Hematopoietic multipotent progenitor cell treated with erythropoietin and hydrocortisone succinate and interleukin-3 and kit ligand, for 15 days (in vitro differentiated cells): ENCODE measurements around the gene GRK7.
A peak's percentile ranks its signal among the peaks of the same experiment; 100 is the strongest.
"Not testable (repeated sequence)": the region's sequence is repeated elsewhere in the genome, so short reads cannot be mapped to it uniquely, and the experiment has no call there.

ENCODE experiments used
- DNase-seq: peaks from one replicate; pipeline ENCODE4 v3.0.0-alpha.2; 2015; ENCODE audit warnings: low spot score

GRK7 gene

GRCh38 chr3:141762552-141762951 is 656 bp upstream of the GRK7 start:
- DNase-seq = not testable (repeated sequence)

- DNase-seq = no peak
These were observed 837 bp downstream of the GRK7 start for GRCh38 chr3:141764045-141764444.

- no peak for DNase-seq
These were observed 1.3 kb downstream of the GRK7 start for GRCh38 chr3:141764465-141764864.

GRCh38 chr3:141764986-141765385 is 1.8 kb downstream of the GRK7 start:
- DNase-seq = no peak

- no peak for DNase-seq
These were observed 3.9 kb downstream of the GRK7 start for GRCh38 chr3:141767066-141767465.

GRCh38 chr3:141769221-141769894 is 6.2 kb downstream of the GRK7 start:
- no peak for DNase-seq

- DNase-seq = no peak
These were observed 10.5 kb downstream of the GRK7 start for GRCh38 chr3:141773676-141774075.

GRCh38 chr3:141776376-141776775 is 13.2 kb downstream of the GRK7 start:
- DNase-seq = no peak

- no peak for DNase-seq
These were observed 13.7 kb downstream of the GRK7 start for GRCh38 chr3:141776885-141777284.

GRCh38 chr3:141777957-141778813 is 15.0 kb downstream of the GRK7 start:
- DNase-seq = no peak

- DNase-seq = no peak
These were observed 16.5 kb downstream of the GRK7 start for GRCh38 chr3:141779667-141780066.

GRCh38 chr3:141782386-141782932 is 19.3 kb downstream of the GRK7 start:
- no peak for DNase-seq

- DNase-seq = no peak
These were observed 20.4 kb downstream of the GRK7 start for GRCh38 chr3:141783632-141784031.

GRCh38 chr3:141784096-141784495 is 20.9 kb downstream of the GRK7 start:
- no peak for DNase-seq

GRCh38 chr3:141784531-141784930 is 21.3 kb downstream of the GRK7 start:
- no peak for DNase-seq

GRCh38 chr3:141788149-141788548 is 24.9 kb downstream of the GRK7 start:
- DNase-seq = no peak

- not testable (repeated sequence) for DNase-seq
These were observed 25.5 kb downstream of the GRK7 start for GRCh38 chr3:141788750-141789149.

- peak; percentile 27 for DNase-seq
These were observed 26.1 kb downstream of the GRK7 start for GRCh38 chr3:141789281-141789680.

GRCh38 chr3:141790171-141790570 is 27.0 kb downstream of the GRK7 start:
- no peak for DNase-seq

GRCh38 chr3:141792495-141792894 is 29.3 kb downstream of the GRK7 start:
- no peak for DNase-seq

GRCh38 chr3:141793476-141794260 is 30.5 kb downstream of the GRK7 start:
- no peak for DNase-seq

- DNase-seq = no peak
These were observed 32.1 kb downstream of the GRK7 start for GRCh38 chr3:141795276-141795675.
